HEK293 (cell line): ENCODE data around the gene KCNB1.
A peak's percentile ranks its signal among the peaks of the same experiment; 100 is the strongest.

Experiments
- CTCF ChIA-PET: fragments of 350-600 bp; formaldehyde crosslinking; extraction: SDS; loops from one replicate; lab custom pipeline; 2021; ENCODE audit warnings: antibody characterized with exemption; lab: Yijun Ruan, JAX
- POLR2A ChIA-PET: fragments of 300-600 bp; formaldehyde crosslinking; extraction: SDS; loops from one replicate; lab custom pipeline; 2020; ENCODE audit warnings: antibody characterized with exemption, inconsistent platforms; lab: Yijun Ruan, JAX
- H3K27ac ChIP-seq: fragments of 200-500 bp; sonication (Bioruptor generic); 2 replicates; pipeline ENCODE4 v1.5.1; 2014; ENCODE audit warnings: low read depth, low read length, control low read depth, inconsistent platforms; ENCODE audit errors: extremely low read depth
- H3K36me3 ChIP-seq, 2 experiments: fragments of 200-500 bp in 1 of 2; sonication (Bioruptor generic) in 1 of 2; 1 replicate in 1 of 2; 2 replicates in 1 of 2; pipeline ENCODE4 v1.5.1; 2014 to 2017; ENCODE audit warnings: inconsistent platforms in 2 of 2, low read length in 2 of 2; ENCODE audit not compliant: control insufficient read depth in 2 of 2, insufficient read depth in 1 of 2
- H3K4me1 ChIP-seq: fragments of 200-500 bp; sonication (Bioruptor generic); 2 replicates; pipeline ENCODE4 v1.5.1; 2014; ENCODE audit warnings: mild to moderate bottlenecking, low read length, inconsistent platforms; ENCODE audit not compliant: control insufficient read depth, insufficient read depth
- H3K4me3 ChIP-seq: 2 replicates; pipeline ENCODE4 v1.5.1; 2011; ENCODE audit warnings: low read depth, mild to moderate bottlenecking, control low read depth, low read length, moderate library complexity
- H3K9me3 ChIP-seq: fragments of 200-500 bp; sonication (Bioruptor generic); 2 replicates; pipeline ENCODE4 v1.5.1; 2014; ENCODE audit warnings: low read depth, low read length, inconsistent platforms; ENCODE audit not compliant: control insufficient read depth, insufficient read depth
- AEBP2 ChIP-seq: fragments of 450-650 bp; formaldehyde crosslinking; IDR thresholded peaks from 2 replicates; pipeline ENCODE4 v1.5.1; 2016; ENCODE audit warnings: missing biosample characterization, missing genetic modification characterization, borderline replicate concordance
- CTCF ChIP-seq: fragments of 450-650 bp; formaldehyde crosslinking; IDR thresholded peaks from 2 replicates; pipeline ENCODE4 v1.5.1; 2016; ENCODE audit warnings: missing biosample characterization, missing genetic modification characterization
- KLF10 ChIP-seq: fragments of 450-650 bp; IDR thresholded peaks from 2 replicates; pipeline ENCODE4 v1.5.1; 2018; ENCODE audit warnings: missing biosample characterization, mild to moderate bottlenecking, missing genetic modification characterization
- KLF17 ChIP-seq: fragments of 450-650 bp; formaldehyde crosslinking; IDR thresholded peaks from 2 replicates; pipeline ENCODE4 v1.5.1; 2016; ENCODE audit warnings: missing biosample characterization, missing genetic modification characterization
- ZBTB26 ChIP-seq: fragments of 450-650 bp; formaldehyde crosslinking; optimal IDR thresholded peaks from 2 replicates; pipeline ENCODE3; 2016; ENCODE audit warnings: missing biosample characterization, mild to moderate bottlenecking, missing genetic modification characterization
- ZBTB7A ChIP-seq: fragments of 450-650 bp; formaldehyde crosslinking; IDR thresholded peaks from 2 replicates; pipeline ENCODE4 v1.5.1; 2016; ENCODE audit warnings: low read depth, missing biosample characterization, missing genetic modification characterization
- ZEB2 ChIP-seq: fragments of 450-650 bp; formaldehyde crosslinking; IDR thresholded peaks from 2 replicates; pipeline ENCODE4 v1.5.1; 2016; ENCODE audit warnings: missing biosample characterization, missing genetic modification characterization
- ZIC2 ChIP-seq: fragments of 450-650 bp; formaldehyde crosslinking; IDR thresholded peaks from 2 replicates; pipeline ENCODE4 v1.5.1; 2016; ENCODE audit warnings: missing biosample characterization, missing genetic modification characterization
- ZNF133 ChIP-seq: fragments of 450-650 bp; formaldehyde crosslinking; IDR thresholded peaks from 2 replicates; pipeline ENCODE4 v1.5.1; 2016; ENCODE audit warnings: missing biosample characterization, missing genetic modification characterization
- ZNF146 ChIP-seq: fragments of 450-650 bp; formaldehyde crosslinking; IDR thresholded peaks from 2 replicates; pipeline ENCODE4 v1.5.1; 2016; ENCODE audit warnings: missing biosample characterization, missing genetic modification characterization
- ZNF19 ChIP-seq: fragments of 450-650 bp; formaldehyde crosslinking; IDR thresholded peaks from 2 replicates; pipeline ENCODE4; 2016; ENCODE audit warnings: missing biosample characterization, missing genetic modification characterization, low read depth
- ZNF211 ChIP-seq: fragments of 450-650 bp; formaldehyde crosslinking; IDR thresholded peaks from 2 replicates; pipeline ENCODE4 v1.5.1; 2016; ENCODE audit warnings: low read depth, missing biosample characterization, missing genetic modification characterization
- ZNF311 ChIP-seq: fragments of 450-650 bp; formaldehyde crosslinking; IDR thresholded peaks from 2 replicates; pipeline ENCODE4 v1.5.1; 2017; ENCODE audit warnings: missing biosample characterization, missing genetic modification characterization, borderline replicate concordance
- ZNF362 ChIP-seq: fragments of 450-650 bp; formaldehyde crosslinking; IDR thresholded peaks from 2 replicates; pipeline ENCODE4 v1.5.1; 2016; ENCODE audit warnings: missing biosample characterization, missing genetic modification characterization
- ZNF394 ChIP-seq: fragments of 450-650 bp; formaldehyde crosslinking; IDR thresholded peaks from 2 replicates; pipeline ENCODE4 v1.5.1; 2016; ENCODE audit warnings: missing biosample characterization, missing genetic modification characterization, mild to moderate bottlenecking, moderate library complexity, borderline replicate concordance
- ZNF501 ChIP-seq: fragments of 450-650 bp; formaldehyde crosslinking; IDR thresholded peaks from 2 replicates; pipeline ENCODE4 v1.5.1; 2016; ENCODE audit warnings: missing biosample characterization, missing genetic modification characterization
- ZNF529 ChIP-seq: fragments of 450-650 bp; formaldehyde crosslinking; IDR thresholded peaks from 2 replicates; pipeline ENCODE4 v1.5.1; 2017; ENCODE audit warnings: missing genetic modification characterization, missing biosample characterization; ENCODE audit not compliant: insufficient replicate concordance
- ZNF704 ChIP-seq: fragments of 450-650 bp; formaldehyde crosslinking; IDR thresholded peaks from 2 replicates; pipeline ENCODE4 v1.5.1; 2016; ENCODE audit warnings: missing biosample characterization, missing genetic modification characterization

Gene KCNB1

GRCh38 chr20:49508435-49509199 lies 26.1 kb upstream of the KCNB1 start (continued):
- TF ChIP-seq ZNF362 (tag by site-specific recombination) = no peak
- no peak for TF ChIP-seq ZEB2 (tag by site-specific recombination)
- TF ChIP-seq ZNF211 (tag by site-specific recombination) = no peak
- no peak for TF ChIP-seq ZNF704
- TF ChIP-seq ZNF501 (tag by site-specific recombination) = no peak
- no peak for TF ChIP-seq ZNF529 (tag by site-specific recombination)
- no peak for TF ChIP-seq KLF10
- TF ChIP-seq AEBP2 (tag by site-specific recombination) = no peak
- TF ChIP-seq CTCF = peak; percentile 57
- TF ChIP-seq ZBTB7A (tag by site-specific recombination) = no peak
- no peak for TF ChIP-seq ZNF311 (tag by site-specific recombination)
- TF ChIP-seq KLF17 (tag by site-specific recombination) = no peak
- TF ChIP-seq ZNF133 (tag by site-specific recombination) = no peak
- no peak for TF ChIP-seq ZNF394 (tag by site-specific recombination)

- H3K9me3 ChIP-seq = no peaks in the 10 kb centered on the region
- TF ChIP-seq ZBTB26 (tag by site-specific recombination) = peak; percentile 4
- no peak for TF ChIP-seq ZNF146 (tag by site-specific recombination)
- TF ChIP-seq ZNF19 (tag by site-specific recombination) = no peak
- no peak for TF ChIP-seq ZIC2
- no peaks in the 10 kb centered on the region for H3K36me3 ChIP-seq
- H3K4me3 ChIP-seq = no peak overlapping the region
- ChIA-PET POLR2A (no interaction called here), CTCF (interaction anchor here (0.8 to 6.9 kb wide), 15 partner anchors 10 to 184 kb away, joined by 3 to 83 read pairs (median 8); partner anchors contain the start of gene KCNB1)
- no peaks in the 10 kb centered on the region for H3K4me1 ChIP-seq
- H3K27ac ChIP-seq = no peak overlapping the region
Measured at GRCh38 chr20:49507741-49508434, 25.4 kb upstream of the KCNB1 start.
